ENCODE data around the gene ADM2. TPM values are rescaled to one million over a fixed set of nuclear protein-coding genes. Genes with fewer than 3 reads are reported as not detected.

The ADM2 gene
- total RNA-seq, 1 donor from 2014 or later = 5.1 TPM

GRCh38 chr22:50445071-50445879 is 36.1 kb upstream of the ADM2 start:
- no peak for DNase-seq (ENCODE audit: low spot score)

DNA sequence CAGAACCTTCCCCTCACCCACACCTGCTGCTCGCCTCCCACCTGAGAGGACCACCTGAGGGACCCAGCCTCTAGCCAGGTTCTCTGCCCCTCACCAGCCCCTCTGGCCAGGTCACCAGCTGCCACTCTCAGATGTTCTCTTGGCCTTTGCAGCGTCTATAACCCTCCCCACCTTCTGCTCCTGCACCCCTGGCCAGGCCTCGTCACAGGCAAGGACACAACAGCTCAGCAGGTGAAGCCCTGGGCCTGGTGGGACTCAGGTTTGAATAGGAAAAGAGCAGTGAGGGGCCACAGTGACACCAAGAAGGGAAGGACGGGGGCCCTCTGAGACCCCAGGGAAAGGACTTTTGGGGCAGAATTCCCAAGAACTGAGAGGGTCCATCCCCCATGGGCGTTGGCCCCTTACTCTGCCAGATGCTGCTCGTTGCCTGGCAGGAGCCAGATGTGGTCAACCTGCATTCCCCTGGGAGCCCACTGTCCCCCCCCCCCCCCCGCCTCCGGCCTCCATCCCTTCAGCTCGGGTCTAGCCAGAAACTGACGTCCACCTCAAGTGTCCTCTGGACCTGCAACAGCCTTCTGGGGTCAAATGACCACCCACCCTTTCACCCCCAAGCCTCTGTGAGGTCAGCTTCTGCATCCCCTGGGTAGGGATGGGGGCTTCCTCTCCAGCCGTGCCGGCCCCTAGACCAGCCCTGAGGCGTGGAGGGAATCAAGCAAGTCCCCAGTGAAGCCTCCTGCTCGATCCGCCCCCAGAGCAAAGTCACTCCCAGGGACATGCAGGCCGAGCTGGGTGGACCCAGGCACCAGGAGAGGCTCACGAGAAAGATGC is 35.2 kb upstream of the ADM2 start:
- DNase-seq (ENCODE audit: low spot score) = no peak

GRCh38 chr22:50446708-50447575 is 34.4 kb upstream of the ADM2 start:
- no peak for DNase-seq (ENCODE audit: low spot score)

- DNase-seq (ENCODE audit: low spot score) = no peak
Observed at GRCh38 chr22:50447576-50448551, 33.5 kb upstream of the ADM2 start.

DNA sequence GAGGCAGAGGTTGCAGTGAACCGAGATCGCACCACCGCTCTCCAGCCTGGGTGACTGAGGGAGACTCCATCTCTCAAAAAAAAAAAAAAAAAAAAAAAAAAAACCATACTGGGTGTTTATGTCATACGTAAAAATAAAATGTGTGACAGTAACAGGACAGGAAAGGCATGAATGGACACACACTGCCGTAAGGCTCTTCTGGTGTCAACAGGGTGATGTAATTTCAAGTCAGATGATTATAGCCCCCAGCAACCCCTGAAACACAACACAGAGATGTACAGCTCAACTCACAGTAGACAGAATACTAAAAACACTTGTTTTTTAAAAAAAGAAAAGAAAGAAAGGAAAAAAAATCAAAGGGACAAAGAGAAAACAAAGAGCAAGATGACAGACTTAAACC is 28.7 kb upstream of the ADM2 start:
- no peak for DNase-seq (ENCODE audit: low spot score)

DNA sequence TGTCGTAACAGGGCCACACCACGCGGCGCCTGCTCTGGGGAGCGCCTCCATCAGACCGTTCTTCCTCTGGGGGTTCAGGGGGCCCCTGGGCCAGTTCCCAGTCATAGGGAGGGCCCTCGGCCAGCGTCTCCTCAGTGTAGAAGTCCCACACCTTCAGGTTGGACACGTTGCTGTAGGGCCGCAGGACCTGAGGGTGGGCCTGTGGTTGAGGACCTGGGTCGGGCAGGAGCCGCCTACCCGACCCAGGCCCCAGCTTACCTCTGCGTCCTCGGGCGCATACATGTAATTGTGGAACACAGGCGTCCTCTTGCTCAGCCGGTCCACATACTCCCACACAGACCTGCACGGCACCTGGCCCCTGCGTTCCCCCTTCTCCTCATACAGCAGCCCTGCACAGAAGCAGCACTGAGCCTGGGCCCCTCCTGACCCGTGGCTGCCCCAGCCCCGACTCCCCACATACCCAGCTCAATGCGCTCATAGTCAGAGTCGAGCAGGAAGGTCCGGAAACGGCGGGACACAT is 26.7 kb upstream of the ADM2 start:
- no peak for DNase-seq (ENCODE audit: low spot score)

GRCh38 chr22:50455201-50455600 is 26.1 kb upstream of the ADM2 start:
- no peak for DNase-seq (ENCODE audit: low spot score)

- DNase-seq (ENCODE audit: low spot score) = no peak
Observed at GRCh38 chr22:50456026-50456425, 25.3 kb upstream of the ADM2 start.

GRCh38 chr22:50456466-50457234 is 24.7 kb upstream of the ADM2 start:
- no peak for DNase-seq (ENCODE audit: low spot score)

DNA sequence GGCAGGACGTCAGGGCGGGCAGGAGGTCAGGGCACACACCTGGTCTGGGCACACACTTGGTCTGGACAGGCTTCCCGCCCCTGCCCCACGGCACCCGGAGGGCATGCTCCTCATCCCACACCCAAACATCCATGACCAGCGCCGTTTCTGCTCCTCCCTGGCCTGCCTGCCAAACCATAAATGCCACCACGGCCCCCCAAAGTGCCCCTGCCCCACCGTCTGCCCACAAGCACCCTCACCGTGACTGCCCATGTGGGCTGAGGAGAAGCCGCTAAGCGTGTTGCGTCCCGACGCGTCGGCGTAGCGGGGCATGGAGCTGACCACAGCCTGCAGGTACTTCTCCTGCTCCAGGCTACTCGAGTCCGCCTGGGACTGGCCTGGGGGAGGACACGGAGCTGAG is 22.3 kb upstream of the ADM2 start:
- no peak for DNase-seq (ENCODE audit: low spot score)

- no peak for DNase-seq (ENCODE audit: low spot score)
Observed at GRCh38 chr22:50459496-50460140, 21.7 kb upstream of the ADM2 start.

GRCh38 chr22:50460938-50461337 is 20.4 kb upstream of the ADM2 start:
- no peak for DNase-seq (ENCODE audit: low spot score)

GRCh38 chr22:50461536-50461935 is 19.8 kb upstream of the ADM2 start:
- DNase-seq (ENCODE audit: low spot score) = no peak

GRCh38 chr22:50461979-50462540 is 19.3 kb upstream of the ADM2 start:
- DNase-seq (ENCODE audit: low spot score) = no peak

DNA sequence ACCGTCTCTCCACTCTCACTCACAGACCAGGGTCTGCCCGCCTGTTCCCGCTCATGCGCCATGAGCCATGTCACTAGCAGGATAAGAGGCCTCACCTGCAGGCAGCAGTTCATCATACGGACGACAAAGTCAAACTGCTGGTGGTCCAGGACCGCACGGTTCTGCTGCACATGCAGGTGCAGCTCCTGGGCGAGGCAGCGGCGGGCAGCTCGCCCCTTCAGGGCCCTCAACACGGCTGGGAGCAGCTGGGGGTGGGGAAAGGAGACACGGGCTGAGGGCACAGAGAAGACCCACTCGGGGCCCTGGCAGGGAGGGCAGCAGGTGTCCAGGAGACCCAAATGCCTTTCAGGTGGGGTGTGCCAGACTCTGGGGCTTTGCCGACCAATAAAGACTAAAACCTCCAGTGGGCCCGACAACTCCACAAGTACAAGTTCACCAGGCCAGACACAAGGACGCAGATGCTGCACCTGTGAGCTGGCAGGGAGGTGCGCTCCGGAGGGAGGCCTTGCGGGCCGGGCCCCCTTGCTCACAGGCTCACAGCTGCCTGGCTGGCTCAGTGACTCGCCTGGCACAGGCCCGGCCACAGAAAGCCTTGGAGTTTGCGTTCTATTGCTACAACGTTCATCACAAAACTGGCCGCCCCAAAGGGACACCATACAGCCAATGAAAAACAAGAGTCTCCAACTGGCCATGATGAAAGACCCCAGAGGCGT is 18.0 kb upstream of the ADM2 start:
- no peak for DNase-seq (ENCODE audit: low spot score)

DNA sequence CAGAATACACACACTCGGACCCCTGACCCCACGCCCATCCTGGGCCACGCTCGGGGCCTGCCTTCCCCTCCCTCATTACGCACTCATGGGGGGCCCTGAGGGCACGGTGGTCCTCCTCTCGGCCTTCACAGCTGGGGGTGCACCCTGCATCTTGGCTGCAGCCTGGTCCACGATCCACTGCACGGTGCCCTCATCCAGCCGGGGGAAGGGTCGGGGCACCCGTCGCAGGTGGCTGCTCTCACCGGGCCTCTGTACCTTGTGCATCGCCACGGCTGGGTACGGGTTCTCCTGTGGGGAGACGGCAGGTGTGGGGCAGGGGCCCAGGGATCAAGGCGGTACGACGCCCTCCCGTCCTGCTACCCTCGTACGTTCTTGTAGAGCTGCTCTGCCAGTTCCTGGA is 16.9 kb upstream of the ADM2 start:
- DNase-seq (ENCODE audit: low spot score) = no peak

GRCh38 chr22:50465066-50465930 is 16.0 kb upstream of the ADM2 start:
- no peak for DNase-seq (ENCODE audit: low spot score)

Data from mucosa of gallbladder (tissue), 1 donor.